Aorta (tissue), 5 donors: ENCODE measurements around the gene CD247. TPM values are rescaled to one million over a fixed set of nuclear protein-coding genes. Genes with fewer than 3 reads are reported as not detected.

Experiments
- ATAC-seq: fragments of 200-7000 bp; cut with Tn5 transposase; one replicate; pipeline ENCODE4 v1.9.1; 2022; ENCODE audit warnings: moderate library complexity; ENCODE audit not compliant: low FRiP score
- DNase-seq, 2 donors: peaks; one replicate each; pipeline ENCODE4 v3.0.0-alpha.2; 2020
- H3K27ac ChIP-seq, 2 donors: one replicate each; pipeline ENCODE4 v1.5.1; 2013; ENCODE audit warnings: low read length in 2 of 2, mild to moderate bottlenecking in 2 of 2, moderate library complexity in 2 of 2, control low read depth in 1 of 2, inconsistent platforms in 1 of 2, low read depth in 1 of 2
- H3K27me3 ChIP-seq, 2 donors: one replicate each; pipeline ENCODE4 v1.6.1; 2013; ENCODE audit warnings: control low read depth in 1 of 2, low read length in 1 of 2, mild to moderate bottlenecking in 1 of 2, moderate library complexity in 1 of 2; ENCODE audit not compliant: insufficient read depth in 2 of 2, control insufficient read depth in 1 of 2
- H3K36me3 ChIP-seq, 2 donors: one replicate each; pipeline ENCODE4 v1.6.1; 2013; ENCODE audit warnings: control low read depth in 1 of 2, low read length in 1 of 2, mild to moderate bottlenecking in 1 of 2; ENCODE audit not compliant: insufficient read depth in 2 of 2, control insufficient read depth in 1 of 2
- H3K4me1 ChIP-seq, 2 donors: one replicate each; pipeline ENCODE4 v1.6.1; 2013; ENCODE audit warnings: low read length in 2 of 2, control low read depth in 1 of 2, mild to moderate bottlenecking in 1 of 2, moderate library complexity in 1 of 2; ENCODE audit not compliant: insufficient read depth in 2 of 2, control insufficient read depth in 1 of 2
- H3K4me3 ChIP-seq, 2 donors: one replicate each; pipeline ENCODE4 v1.5.1; 2013; ENCODE audit warnings: low read length in 2 of 2, control low read depth in 1 of 2, mild to moderate bottlenecking in 1 of 2
- H3K9me3 ChIP-seq: one replicate; pipeline ENCODE4 v1.6.1; 2013; ENCODE audit warnings: mild to moderate bottlenecking, low read length; ENCODE audit not compliant: control insufficient read depth
- WGBS, 2 donors: extraction: QIAGEN DNeasy Blood & Tissue Kit; methylation state at CpG; one replicate each; pipeline ENCODE4 v1.1.7; 2013; 5-methylcytosine and 5-hydroxymethylcytosine counted together
- intact Hi-C, 2 donors: fragments of 100-400 bp; cut with DNase I; formaldehyde crosslinking; loops; one replicate each; pipeline versions ENCODE4 v1.14.2 to v1.15.0; 2022
- polyA plus RNA-seq, 2 donors: library from polyadenylated mRNA; stranded (reverse); fragments of 200-250 nt; gene quantifications; one replicate each; pipeline ENCODE4 v1.2.3, GENCODE V29; 2013
- total RNA-seq, 2 donors: library from RNA; stranded (reverse); fragmentation: NEBNext Ultra II Directional; extraction: Animal tissue kit (Norgen Biotek cat#: 25700); gene quantifications; one replicate each; pipeline ENCODE4 v1.2.1, GENCODE V29; 2021
- donor health status: healthy with polysubstance abuse.
- donor health status: Bipolar disorder and iron deficiency.
- donor health status: DM: no; HTN: no; CAD: no.
- donor health status: DM: no; HTN: no; CAD: no.
- donor health status: DM: yes; HTN: yes; CAD: no.

The CD247 gene
- total and polyA plus RNA-seq, 4 donors: 0.64 to 4.3 (median 4.0) TPM; not detected in 1

GRCh38 chr1:167500283-167500860, 18.0 kb downstream of the CD247 start:
- H3K9me3 ChIP-seq: peaks cover 1% of the 10 kb centered on the region
- H3K4me1 ChIP-seq: no peaks in the 10 kb centered on the region
- no peak overlapping the region for H3K4me3 ChIP-seq
- H3K36me3 ChIP-seq: no peaks in the 10 kb centered on the region
- H3K27me3 ChIP-seq: no peaks in the 10 kb centered on the region
- 78 to 90% methylated on average over 4 of the region's 4 CpGs for WGBS, 2 donors
- H3K27ac ChIP-seq: no peak overlapping the region
- ATAC-seq: no peak
- intact Hi-C loops: no loop called here
- no peak for DNase-seq

DNA sequence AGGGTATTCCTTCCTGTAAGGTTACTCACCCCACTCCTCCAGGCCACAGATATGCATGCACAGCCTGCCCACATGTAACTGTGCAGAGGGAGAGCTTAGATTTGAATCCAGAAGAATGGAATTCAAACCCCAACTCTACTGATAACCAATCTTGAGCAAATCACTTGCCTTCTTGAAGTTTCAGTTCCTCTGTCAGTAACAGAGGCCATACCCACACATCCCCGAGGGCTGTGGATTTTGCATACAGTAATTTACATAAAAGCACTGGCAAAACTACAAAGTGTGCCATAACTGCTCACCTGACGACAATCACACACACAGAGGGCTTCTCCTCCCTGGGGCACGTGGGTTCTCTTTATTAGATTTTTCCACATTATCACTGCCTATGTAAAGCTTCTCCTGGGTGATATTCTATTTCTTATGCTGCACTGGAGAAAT, 18.6 kb downstream of the CD247 start:
- Histone ChIP-seq H3K36me3 (no peaks in the 10 kb centered on the region), H3K27me3 (no peaks in the 10 kb centered on the region), H3K4me3 (no peak overlapping the region), H3K4me1 (no peaks in the 10 kb centered on the region), H3K9me3 (no peaks in the 10 kb centered on the region), H3K27ac (no peak overlapping the region)
- intact Hi-C loops: no loop called here
- WGBS, 2 donors: 80 to 83% methylated on average over 3 of the region's 3 CpGs
- DNase-seq: no peak
- no peak for ATAC-seq

GRCh38 chr1:167499106-167499505, 19.2 kb downstream of the CD247 start:
- no peaks in the 10 kb centered on the region for H3K9me3 ChIP-seq
- WGBS, 2 donors: 65 to 68% methylated on average over 4 of the region's 4 CpGs
- no peaks in the 10 kb centered on the region for H3K27me3 ChIP-seq
- intact Hi-C loops: no loop called here
- H3K27ac ChIP-seq: no peak overlapping the region
- DNase-seq (no peak), ATAC-seq (no peak)
- H3K4me1 ChIP-seq: no peaks in the 10 kb centered on the region
- no peaks in the 10 kb centered on the region for H3K36me3 ChIP-seq
- H3K4me3 ChIP-seq: no peak overlapping the region

DNA sequence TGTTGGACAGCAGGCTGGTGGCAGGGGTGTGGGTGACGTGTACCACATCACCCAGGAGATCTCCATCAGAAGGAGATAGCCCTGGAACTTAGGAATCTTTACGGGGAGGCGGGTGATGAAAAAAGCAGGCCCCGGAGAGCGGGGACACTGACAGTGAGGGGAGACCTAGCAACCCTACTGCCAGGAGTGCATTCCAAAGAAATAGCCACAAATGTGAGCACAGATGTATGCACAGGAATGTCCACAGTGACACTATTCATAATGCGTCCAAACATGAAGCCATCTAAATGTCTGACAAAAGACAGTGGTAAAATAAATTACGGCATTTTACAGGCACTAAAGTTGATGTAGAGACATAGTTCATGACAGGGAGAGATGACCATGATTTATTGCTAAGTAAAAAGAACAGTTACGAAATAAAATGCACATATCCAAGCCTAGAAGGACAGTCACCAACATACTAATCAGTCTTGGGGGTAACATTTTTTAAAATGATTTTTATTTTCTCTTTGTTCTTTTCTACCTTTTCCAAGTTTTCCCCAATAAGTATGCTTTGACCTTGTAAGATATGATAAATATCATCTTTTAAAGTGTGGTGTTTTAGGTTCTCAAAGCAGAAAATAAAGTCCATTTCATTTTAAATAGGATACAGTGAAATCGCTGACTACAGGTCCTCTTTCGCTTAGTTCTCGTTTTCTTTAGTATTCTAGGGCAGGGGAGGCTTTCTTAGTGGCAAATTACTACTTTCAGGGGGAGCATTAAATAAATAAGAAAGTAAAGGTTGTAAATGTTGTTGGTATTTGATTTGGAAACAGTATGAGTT, 21.3 kb downstream of the CD247 start:
- Histone ChIP-seq H3K27ac (no peak overlapping the region), H3K4me3 (no peak overlapping the region), H3K27me3 (no peaks in the 10 kb centered on the region), H3K4me1 (no peaks in the 10 kb centered on the region), H3K9me3 (no peaks in the 10 kb centered on the region), H3K36me3 (no peaks in the 10 kb centered on the region)
- ATAC-seq (no peak), DNase-seq (no peak)
- intact Hi-C loops: no loop called here
- 77 to 80% methylated on average over 11 of the region's 11 CpGs for WGBS, 2 donors

DNA sequence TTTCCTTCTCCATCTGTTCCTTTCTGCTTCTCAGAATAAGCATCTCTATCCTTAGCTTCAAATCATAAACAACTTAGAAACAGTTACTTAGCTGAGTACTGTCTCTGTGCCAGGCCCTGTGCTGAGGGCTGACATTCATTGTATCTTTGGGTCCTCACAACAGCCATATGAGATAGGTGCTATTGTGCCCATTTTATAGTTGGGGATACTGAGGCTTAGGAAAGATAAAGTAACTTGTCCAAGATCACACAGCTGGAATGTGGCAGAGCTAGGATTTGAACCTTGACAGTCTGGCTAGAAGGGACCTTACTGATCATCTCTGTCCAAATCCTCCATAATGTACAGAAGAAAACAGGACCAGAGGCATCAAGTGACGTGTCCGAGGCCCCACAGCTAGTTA, 25.0 kb downstream of the CD247 start:
- H3K9me3 ChIP-seq: no peaks in the 10 kb centered on the region
- no peak overlapping the region for H3K4me3 ChIP-seq
- intact Hi-C loops: no loop called here
- DNase-seq: no peak
- H3K27ac ChIP-seq: no peak overlapping the region
- H3K36me3 ChIP-seq: no peaks in the 10 kb centered on the region
- no peaks in the 10 kb centered on the region for H3K27me3 ChIP-seq
- no peaks in the 10 kb centered on the region for H3K4me1 ChIP-seq
- 89 to 95% methylated on average over 2 of the region's 2 CpGs for WGBS, 2 donors
- no peak for ATAC-seq

DNA sequence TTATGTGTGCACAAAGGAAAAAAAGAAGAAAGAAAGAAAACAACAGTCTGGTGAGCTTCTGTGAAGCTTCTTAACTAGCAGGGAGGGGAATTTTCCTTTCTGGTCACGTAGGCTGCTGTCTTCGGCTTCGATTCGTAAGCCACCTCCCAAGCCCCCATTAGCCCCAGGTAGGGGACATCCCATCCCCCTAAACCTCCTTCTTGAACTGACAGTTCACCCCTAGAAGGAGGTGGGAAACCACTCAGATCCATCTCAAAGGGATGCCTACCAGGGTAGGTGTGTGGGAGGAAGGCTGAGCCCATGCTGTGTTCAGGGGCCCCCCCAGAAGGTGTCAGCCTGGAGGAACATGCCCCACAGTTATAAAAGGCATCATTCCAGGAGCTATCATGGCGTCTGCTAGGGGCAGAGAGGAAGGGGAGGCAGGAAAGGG, 25.8 kb downstream of the CD247 start:
- intact Hi-C loops: no loop called here
- ATAC-seq (no peak), DNase-seq (no peak)
- no peak overlapping the region for H3K4me3 ChIP-seq
- no peaks in the 10 kb centered on the region for H3K36me3 ChIP-seq
- H3K4me1 ChIP-seq: no peaks in the 10 kb centered on the region
- H3K9me3 ChIP-seq: no peaks in the 10 kb centered on the region
- H3K27me3 ChIP-seq: no peaks in the 10 kb centered on the region
- H3K27ac ChIP-seq: no peak overlapping the region
- WGBS, 2 donors: 45% methylated on average over 5 of the region's 5 CpGs

DNA sequence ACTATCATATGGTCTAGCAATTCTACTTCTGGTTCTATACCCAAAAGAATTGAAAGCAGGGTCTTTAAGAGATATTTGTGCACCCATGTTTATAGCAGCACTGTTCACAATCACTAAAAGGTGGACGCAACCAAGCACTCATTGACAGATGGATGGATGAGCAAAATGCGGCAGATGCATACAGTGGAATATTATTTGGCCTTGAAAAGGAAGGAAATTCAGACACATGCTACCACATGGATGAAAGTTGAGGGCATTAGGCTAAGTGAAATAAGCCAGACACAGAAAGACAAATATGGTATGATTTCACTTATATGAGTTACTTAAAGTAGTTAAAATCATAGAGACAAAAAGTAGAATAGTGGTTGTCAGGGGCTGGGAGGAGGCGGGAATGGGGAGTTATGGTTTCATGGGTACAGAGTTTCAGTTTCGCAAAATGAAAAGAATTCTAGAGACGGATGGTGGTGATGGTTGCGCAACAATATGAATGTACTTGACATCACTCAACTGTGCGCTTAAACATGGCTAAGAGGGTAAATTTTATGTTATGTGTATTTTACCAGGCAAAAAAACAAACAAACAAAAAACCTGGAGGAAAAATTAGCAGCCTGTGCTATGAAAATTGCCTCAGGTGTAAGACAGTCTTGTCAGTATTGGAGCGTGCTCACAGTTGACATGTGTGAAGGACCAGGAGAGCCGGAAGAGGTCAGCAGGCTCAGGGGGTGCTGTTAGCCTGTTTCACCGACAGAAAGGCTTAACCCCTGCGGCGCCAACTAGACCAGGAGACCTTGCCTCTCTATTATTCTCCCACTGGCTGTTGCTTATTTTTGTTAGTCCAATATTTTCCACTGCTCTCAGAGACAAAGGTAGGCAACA, 26.5 kb downstream of the CD247 start:
- Histone ChIP-seq H3K27ac (no peak overlapping the region), H3K4me3 (no peak overlapping the region), H3K27me3 (no peaks in the 10 kb centered on the region), H3K9me3 (no peaks in the 10 kb centered on the region), H3K36me3 (no peaks in the 10 kb centered on the region), H3K4me1 (no peaks in the 10 kb centered on the region)
- 72 to 73% methylated on average over 12 of the region's 12 CpGs for WGBS, 2 donors
- ATAC-seq (no peak), DNase-seq (no peak)
- intact Hi-C loops: no loop called here

DNA sequence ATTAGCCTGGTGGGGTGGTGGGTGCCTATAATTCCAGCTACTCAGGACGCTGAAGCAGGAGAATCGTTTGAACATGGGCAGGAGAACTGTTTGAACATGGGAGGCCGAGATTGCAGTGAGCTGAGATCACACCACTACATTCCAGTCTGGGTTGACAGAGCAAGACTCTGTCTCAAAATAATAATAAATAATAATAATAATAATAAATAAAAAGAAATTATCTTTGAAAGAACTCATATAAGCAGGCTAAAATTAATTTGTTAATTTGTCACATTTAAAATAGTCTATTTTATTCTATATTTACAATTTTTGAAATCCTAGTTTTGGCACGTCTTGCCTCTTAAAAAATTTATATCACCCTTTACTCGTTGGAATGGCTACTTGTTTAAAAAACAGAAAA, 27.6 kb downstream of the CD247 start:
- no peaks in the 10 kb centered on the region for H3K36me3 ChIP-seq
- intact Hi-C loops: no loop called here
- H3K9me3 ChIP-seq: no peaks in the 10 kb centered on the region
- WGBS, 2 donors: 82 to 83% methylated on average over 5 of the region's 5 CpGs
- no peaks in the 10 kb centered on the region for H3K4me1 ChIP-seq
- H3K4me3 ChIP-seq: no peak overlapping the region
- H3K27ac ChIP-seq: no peak overlapping the region
- DNase-seq (no peak), ATAC-seq (no peak)
- no peaks in the 10 kb centered on the region for H3K27me3 ChIP-seq
